ENCODE data around the gene C1orf116. TPM values are rescaled to one million over a fixed set of nuclear protein-coding genes. Genes with fewer than 3 reads are reported as not detected.

Gene C1orf116
- total RNA-seq, 2 donors from 2014 or later, result 36.5 to 107 TPM

GRCh38 chr1:207034208-207034607 lies 1.7 kb upstream of the C1orf116 start:
- H3K9me3 ChIP-seq, result no peaks in the 10 kb centered on the region
- no peaks in the 10 kb centered on the region for H3K4me1 ChIP-seq (replicated peaks)
- DNase-seq (ENCODE audit: low spot score), result no peak
- H3K27me3 ChIP-seq (replicated peaks; ENCODE audit: insufficient read depth), result no peaks in the 10 kb centered on the region
- WGBS, result 78% methylated on average over 1 of the region's 1 CpG
- no peaks in the 10 kb centered on the region for H3K36me3 ChIP-seq
- no peak overlapping the region for H3K4me3 ChIP-seq
- TF ChIP-seq POLR2A (IDR thresholded peaks at IDR 0.05) (no peak), CTCF (IDR thresholded peaks at IDR 0.05) (no peak), POLR2AphosphoS5 (IDR thresholded peaks at IDR 0.05) (no peak)
- peak overlapping the region in 1 of 2 donors; percentile 94 for H3K27ac ChIP-seq
- intact Hi-C loops (cut with DNase I), result no loop called here

- H3K27me3 ChIP-seq (replicated peaks; ENCODE audit: insufficient read depth), result no peaks in the 10 kb centered on the region
- H3K36me3 ChIP-seq, result no peaks in the 10 kb centered on the region
- 46% methylated on average over 2 of the region's 2 CpGs for WGBS
- intact Hi-C loops (cut with DNase I), result no loop called here
- no peaks in the 10 kb centered on the region for H3K9me3 ChIP-seq
- no peak for DNase-seq (ENCODE audit: low spot score)
- H3K4me3 ChIP-seq, result no peak overlapping the region
- H3K4me1 ChIP-seq (replicated peaks), result peaks cover 3% of the 10 kb centered on the region
- H3K27ac ChIP-seq, result peak overlapping the region; percentile 85 to 94
- TF ChIP-seq POLR2A (IDR thresholded peaks at IDR 0.05) (no peak), POLR2AphosphoS5 (IDR thresholded peaks at IDR 0.05) (peak; percentile 21)
These were observed 746 bp upstream of the C1orf116 start for GRCh38 chr1:207033302-207033701.

- Histone ChIP-seq H3K36me3 (no peaks in the 10 kb centered on the region), H3K27ac (peak overlapping the region; percentile 85 to 94), H3K9me3 (no peaks in the 10 kb centered on the region), H3K4me1 (replicated peaks) (peaks cover 4% of the 10 kb centered on the region), H3K4me3 (peak overlapping the region; percentile 41 to 55), H3K27me3 (replicated peaks; ENCODE audit: insufficient read depth) (no peaks in the 10 kb centered on the region)
- WGBS, result 40% methylated on average over 7 of the region's 7 CpGs
- DNase-seq (ENCODE audit: low spot score), result peak; percentile 95
- intact Hi-C loops (cut with DNase I), result no loop called here
- TF ChIP-seq POLR2AphosphoS5 (IDR thresholded peaks at IDR 0.05) (peak; percentile 93), POLR2A (IDR thresholded peaks at IDR 0.05) (peak; percentile 54), CTCF (IDR thresholded peaks at IDR 0.05) (no peak)
These were observed 808 bp downstream of the C1orf116 start for GRCh38 chr1:207031632-207032264.

GRCh38 chr1:207031016-207031415 lies 1.5 kb downstream of the C1orf116 start:
- Histone ChIP-seq H3K4me3 (peak overlapping the region; percentile 41 to 55), H3K36me3 (no peaks in the 10 kb centered on the region), H3K9me3 (no peaks in the 10 kb centered on the region), H3K4me1 (replicated peaks) (peaks cover 9% of the 10 kb centered on the region), H3K27me3 (replicated peaks; ENCODE audit: insufficient read depth) (no peaks in the 10 kb centered on the region), H3K27ac (peak overlapping the region; percentile 85 to 94)
- TF ChIP-seq POLR2A (IDR thresholded peaks at IDR 0.05) (no peak), CTCF (IDR thresholded peaks at IDR 0.05) (no peak), POLR2AphosphoS5 (IDR thresholded peaks at IDR 0.05) (no peak)
- DNase-seq (ENCODE audit: low spot score), result no peak
- WGBS, result 43% methylated on average over 1 of the region's 1 CpG
- intact Hi-C loops (cut with DNase I), result no loop called here

GRCh38 chr1:207030522-207031009 lies 2.0 kb downstream of the C1orf116 start:
- H3K36me3 ChIP-seq, result no peaks in the 10 kb centered on the region
- peak overlapping the region; percentile 85 to 94 for H3K27ac ChIP-seq
- H3K4me1 ChIP-seq (replicated peaks), result peaks cover 9% of the 10 kb centered on the region
- no peaks in the 10 kb centered on the region for H3K9me3 ChIP-seq
- H3K4me3 ChIP-seq, result peak overlapping the region; percentile 41 to 55
- TF ChIP-seq POLR2AphosphoS5 (IDR thresholded peaks at IDR 0.05) (no peak), CTCF (IDR thresholded peaks at IDR 0.05) (no peak), POLR2A (IDR thresholded peaks at IDR 0.05) (no peak)
- 69% methylated on average over 5 of the region's 5 CpGs for WGBS
- no peaks in the 10 kb centered on the region for H3K27me3 ChIP-seq (replicated peaks; ENCODE audit: insufficient read depth)
- no peak for DNase-seq (ENCODE audit: low spot score)
- intact Hi-C loops (cut with DNase I), result no loop called here

Measured in prostate gland (tissue), 2 donors.